CD4-positive, alpha-beta T cell treated with Interferon gamma for 1 hour (primary cell): ENCODE measurements around the gene PTK7.
"Not testable (repeated sequence)": the region's sequence is repeated elsewhere in the genome, so short reads cannot be mapped to it uniquely, and the experiment has no call there.

Experiments
- DNase-seq: peaks from one replicate; pipeline ENCODE4 v3.0.0-alpha.2; 2020

The PTK7 gene

GRCh38 chr6:43088654-43089056 lies 12.5 kb downstream of the PTK7 start:
- DNase-seq = no peak

GRCh38 chr6:43089467-43089866 lies 13.4 kb downstream of the PTK7 start:
- DNase-seq = no peak

GRCh38 chr6:43089874-43090558 lies 13.9 kb downstream of the PTK7 start:
- DNase-seq = no peak

GRCh38 chr6:43090559-43090956 lies 14.4 kb downstream of the PTK7 start:
- DNase-seq = no peak

- no peak for DNase-seq
Observed at GRCh38 chr6:43091020-43091419, 14.9 kb downstream of the PTK7 start.

GRCh38 chr6:43091436-43091991 lies 15.4 kb downstream of the PTK7 start:
- DNase-seq = no peak

GRCh38 chr6:43092635-43093034 lies 16.5 kb downstream of the PTK7 start:
- no peak for DNase-seq

- DNase-seq = no peak
Observed at GRCh38 chr6:43093436-43094289, 17.5 kb downstream of the PTK7 start.

- DNase-seq = no peak
Observed at GRCh38 chr6:43095939-43096338, 19.8 kb downstream of the PTK7 start.

GRCh38 chr6:43096451-43097097 lies 20.5 kb downstream of the PTK7 start:
- DNase-seq = no peak

- no peak for DNase-seq
Observed at GRCh38 chr6:43097098-43097489, 21.0 kb downstream of the PTK7 start.

GRCh38 chr6:43097502-43097901 lies 21.4 kb downstream of the PTK7 start:
- DNase-seq = no peak

GRCh38 chr6:43101497-43101896 lies 25.4 kb downstream of the PTK7 start:
- DNase-seq = no peak

GRCh38 chr6:43103253-43103876 lies 27.3 kb downstream of the PTK7 start:
- DNase-seq = no peak

GRCh38 chr6:43105538-43106222 lies 29.6 kb downstream of the PTK7 start:
- DNase-seq = no peak

GRCh38 chr6:43107344-43108062 lies 31.4 kb downstream of the PTK7 start:
- DNase-seq = no peak

GRCh38 chr6:43113431-43114260 lies 37.5 kb downstream of the PTK7 start:
- no peak for DNase-seq

GRCh38 chr6:43115365-43115764 lies 39.3 kb downstream of the PTK7 start:
- DNase-seq = no peak

GRCh38 chr6:43117466-43117865 lies 41.4 kb downstream of the PTK7 start:
- not testable (repeated sequence) for DNase-seq

- no peak for DNase-seq
Observed at GRCh38 chr6:43119482-43119881, 43.4 kb downstream of the PTK7 start.
